Measurements from ENCODE around the gene PDGFB.

Gene PDGFB

GRCh38 chr22:39227542-39228272 lies 17.1 kb downstream of the PDGFB start:
- Histone ChIP-seq H2AFZ (ENCODE audit: low read length) (no peak overlapping the region), H4K20me1 (ENCODE audit: insufficient read depth, low read length) (no peaks in the 10 kb centered on the region), H3K9ac (ENCODE audit: low read length) (no peak overlapping the region), H3K4me1 (ENCODE audit: insufficient read depth, low read length, severe bottlenecking) (no peaks in the 10 kb centered on the region), H3K36me3 (ENCODE audit: insufficient read depth, low read length) (no peaks in the 10 kb centered on the region), H3K27ac (ENCODE audit: low read depth, low read length, poor library complexity, severe bottlenecking) (no peak overlapping the region), H3K9me2 (ENCODE audit: low read depth, low read length) (no peaks in the 10 kb centered on the region), H3K9me3 (ENCODE audit: low read length) (no peaks in the 10 kb centered on the region), H3F3A (ENCODE audit: insufficient read depth, low read length) (no peaks in the 10 kb centered on the region), H3K27me3 (ENCODE audit: insufficient read depth, low read length) (peaks cover 3% of the 10 kb centered on the region; the same call in 1 of the 2 replicates), H3K4me2 (ENCODE audit: low read length) (no peak overlapping the region), H3K79me2 (ENCODE audit: insufficient read depth, low read length) (no peaks in the 10 kb centered on the region), H3K4me3 (ENCODE audit: low read depth, low read length, poor library complexity, severe bottlenecking) (no peak overlapping the region)
- TF ChIP-seq CTCF (IDR thresholded peaks at IDR 0.05; ENCODE audit: low read length) (no peak), EZH2 (IDR thresholded peaks at IDR 0.05; ENCODE audit: borderline replicate concordance, low read length) (no peak)

GRCh38 chr22:39226353-39226752 lies 18.4 kb downstream of the PDGFB start:
- Histone ChIP-seq H3K9ac (ENCODE audit: low read length) (no peak overlapping the region), H3K4me2 (ENCODE audit: low read length) (no peak overlapping the region), H3K79me2 (ENCODE audit: insufficient read depth, low read length) (no peaks in the 10 kb centered on the region), H3F3A (ENCODE audit: insufficient read depth, low read length) (no peaks in the 10 kb centered on the region), H3K4me3 (ENCODE audit: low read depth, low read length, poor library complexity, severe bottlenecking) (no peak overlapping the region), H3K36me3 (ENCODE audit: insufficient read depth, low read length) (no peaks in the 10 kb centered on the region), H3K9me2 (ENCODE audit: low read depth, low read length) (no peaks in the 10 kb centered on the region), H2AFZ (ENCODE audit: low read length) (no peak overlapping the region), H3K27me3 (ENCODE audit: insufficient read depth, low read length) (peaks cover 7% of the 10 kb centered on the region), H4K20me1 (ENCODE audit: insufficient read depth, low read length) (no peaks in the 10 kb centered on the region), H3K9me3 (ENCODE audit: low read length) (no peaks in the 10 kb centered on the region), H3K27ac (ENCODE audit: low read depth, low read length, poor library complexity, severe bottlenecking) (no peak overlapping the region), H3K4me1 (ENCODE audit: insufficient read depth, low read length, severe bottlenecking) (no peaks in the 10 kb centered on the region)
- TF ChIP-seq EZH2 (IDR thresholded peaks at IDR 0.05; ENCODE audit: borderline replicate concordance, low read length) (no peak), CTCF (IDR thresholded peaks at IDR 0.05; ENCODE audit: low read length) (no peak)

GRCh38 chr22:39225591-39225990 lies 19.2 kb downstream of the PDGFB start:
- H3K36me3 ChIP-seq (ENCODE audit: insufficient read depth, low read length) = no peaks in the 10 kb centered on the region
- no peak overlapping the region for H3K4me2 ChIP-seq (ENCODE audit: low read length)
- TF ChIP-seq CTCF (IDR thresholded peaks at IDR 0.05; ENCODE audit: low read length) (no peak), EZH2 (IDR thresholded peaks at IDR 0.05; ENCODE audit: borderline replicate concordance, low read length) (no peak)
- peaks cover 7% of the 10 kb centered on the region for H3K27me3 ChIP-seq (ENCODE audit: insufficient read depth, low read length)
- no peaks in the 10 kb centered on the region for H3F3A ChIP-seq (ENCODE audit: insufficient read depth, low read length)
- H3K9me2 ChIP-seq (ENCODE audit: low read depth, low read length) = no peaks in the 10 kb centered on the region
- no peak overlapping the region for H3K4me3 ChIP-seq (ENCODE audit: low read depth, low read length, poor library complexity, severe bottlenecking)
- H3K4me1 ChIP-seq (ENCODE audit: insufficient read depth, low read length, severe bottlenecking) = no peaks in the 10 kb centered on the region
- H4K20me1 ChIP-seq (ENCODE audit: insufficient read depth, low read length) = no peaks in the 10 kb centered on the region
- H3K9ac ChIP-seq (ENCODE audit: low read length) = no peak overlapping the region
- H2AFZ ChIP-seq (ENCODE audit: low read length) = no peak overlapping the region
- H3K9me3 ChIP-seq (ENCODE audit: low read length) = no peaks in the 10 kb centered on the region
- H3K27ac ChIP-seq (ENCODE audit: low read depth, low read length, poor library complexity, severe bottlenecking) = no peak overlapping the region
- no peaks in the 10 kb centered on the region for H3K79me2 ChIP-seq (ENCODE audit: insufficient read depth, low read length)
